Neural progenitor cell (in vitro differentiated cells): ENCODE data around the gene TWF2.

ENCODE experiments used
- CTCF ChIP-seq: fragments of 200-600 bp; sonication (generic); IDR thresholded peaks from 2 replicates; pipeline ENCODE4 v1.5.1; 2017; ENCODE audit warnings: antibody characterized with exemption, mild to moderate bottlenecking
- EZH2 ChIP-seq: fragments of 200-600 bp; sonication (generic); IDR thresholded peaks from 2 replicates; pipeline ENCODE4 v1.6.1; 2017; ENCODE audit warnings: antibody characterized with exemption, mild to moderate bottlenecking, moderate library complexity
- EZH2phosphoT487 ChIP-seq: fragments of 200-600 bp; sonication (generic); IDR thresholded peaks from 2 replicates; pipeline ENCODE4 v1.6.1; 2017; ENCODE audit warnings: antibody characterized with exemption

DNA sequence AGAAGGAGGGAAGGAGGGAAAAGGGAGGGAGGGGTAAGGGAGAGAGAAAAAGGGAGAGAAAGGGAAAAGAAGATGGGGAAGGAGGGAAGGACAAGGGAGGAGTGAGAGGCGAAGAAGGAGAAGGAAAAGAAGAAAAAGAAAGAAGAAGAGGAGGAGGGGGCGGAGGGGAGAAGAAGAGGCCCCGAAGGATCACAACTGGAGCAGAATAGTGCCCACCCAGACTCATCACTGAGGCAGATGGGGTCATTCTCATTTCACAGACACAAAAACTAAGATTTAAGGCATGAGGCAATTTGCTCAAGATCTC is 43.7 kb downstream of the TWF2 start:
- TF ChIP-seq EZH2: no peak
- TF ChIP-seq CTCF: no peak
- TF ChIP-seq EZH2phosphoT487: no peak
